HFFc6 (cell line): ENCODE results near the gene P4HA2. TPM values are rescaled to one million over a fixed set of nuclear protein-coding genes. Genes with fewer than 3 reads are reported as not detected.

Experiments
- DNase-seq: peaks from one replicate; pipeline ENCODE4 v3.0.0-alpha.2; 2018
- H3K27ac Mint-ChIP-seq: 2 replicates; pipeline ENCODE4 v1.8.0; 2020; ENCODE audit warnings: mild to moderate bottlenecking, mixed read lengths
- H3K27me3 Mint-ChIP-seq: 2 replicates; pipeline ENCODE4 v1.8.0; 2021; ENCODE audit warnings: mild to moderate bottlenecking, moderate library complexity, mixed read lengths; ENCODE audit not compliant: insufficient read depth
- H3K36me3 Mint-ChIP-seq: 2 replicates; pipeline ENCODE4 v1.8.0; 2021; ENCODE audit warnings: low read depth, mixed read lengths
- H3K4me1 Mint-ChIP-seq: 2 replicates; pipeline ENCODE4 v1.8.0; 2020; ENCODE audit warnings: low read depth, mixed read lengths
- H3K4me3 Mint-ChIP-seq: 2 replicates; pipeline ENCODE4 v1.8.0; 2020; ENCODE audit warnings: mild to moderate bottlenecking, moderate library complexity, mixed read lengths
- H3K9me3 Mint-ChIP-seq: 2 replicates; pipeline ENCODE4 v1.8.0; 2020; ENCODE audit warnings: mild to moderate bottlenecking, mixed read lengths
- CTCF ChIP-seq: fragments of 200-600 bp; sonication (generic); IDR thresholded peaks from 2 replicates; pipeline ENCODE4 v1.5.0; 2021; ENCODE audit warnings: antibody characterized with exemption, mild to moderate bottlenecking
- total RNA-seq, 6 experiments: library from RNA; stranded (reverse); fragmentation: NEBNext Ultra II Directional; extraction: Animal tissue kit (Norgen Biotek cat#: 25700); gene quantifications; 2 replicates in 1 of 6; 3 replicates in 5 of 6; pipeline ENCODE4 v1.2.3, GENCODE V29; 2021

P4HA2 gene
- total RNA-seq, 6 experiments from 2014 or later, result 136 to 198 (median 142) TPM

GRCh38 chr5:132223861-132224260 lies 3.8 kb downstream of the P4HA2 start:
- Mint-ChIP-seq H3K36me3 (peaks cover 12% of the 10 kb centered on the region; the same call in 1 of the 2 replicates), H3K4me3 (no peak overlapping the region), H3K27ac (peak overlapping the region; percentile 26), H3K9me3 (no peaks in the 10 kb centered on the region), H3K4me1 (peaks cover 78% of the 10 kb centered on the region), H3K27me3 (no peaks in the 10 kb centered on the region)
- no peak for TF ChIP-seq CTCF
- no peak for DNase-seq

GRCh38 chr5:132222649-132223038 lies 5.0 kb downstream of the P4HA2 start:
- peaks cover 78% of the 10 kb centered on the region for H3K4me1 Mint-ChIP-seq
- peak overlapping the region; percentile 9; the same call in 1 of the 2 replicates for H3K4me3 Mint-ChIP-seq
- no peak for TF ChIP-seq CTCF
- no peaks in the 10 kb centered on the region for H3K27me3 Mint-ChIP-seq
- H3K36me3 Mint-ChIP-seq, result peaks cover 18% of the 10 kb centered on the region
- no peak for DNase-seq
- no peaks in the 10 kb centered on the region for H3K9me3 Mint-ChIP-seq
- H3K27ac Mint-ChIP-seq, result 0 out of 2 replicates have a peak overlapping the region, but pooled peaks have one; percentile 34

- Mint-ChIP-seq H3K36me3 (peaks cover 23% of the 10 kb centered on the region), H3K4me1 (peaks cover 76% of the 10 kb centered on the region), H3K27me3 (no peaks in the 10 kb centered on the region), H3K27ac (peak overlapping the region; percentile 34; the same call in 1 of the 2 replicates), H3K4me3 (peak overlapping the region; percentile 47; the same call in 1 of the 2 replicates), H3K9me3 (no peaks in the 10 kb centered on the region)
- peak; percentile 55 for TF ChIP-seq CTCF
- DNase-seq, result peak; percentile 34
Observed at GRCh38 chr5:132221781-132222648, 5.6 kb downstream of the P4HA2 start.

- Mint-ChIP-seq H3K27me3 (no peaks in the 10 kb centered on the region; the same call in 1 of the 2 replicates), H3K36me3 (peaks cover 25% of the 10 kb centered on the region), H3K4me1 (peaks cover 70% of the 10 kb centered on the region), H3K9me3 (no peaks in the 10 kb centered on the region), H3K27ac (peak overlapping the region; percentile 34; the same call in 1 of the 2 replicates), H3K4me3 (no peak overlapping the region)
- no peak for TF ChIP-seq CTCF
- no peak for DNase-seq
Observed at GRCh38 chr5:132220491-132220890, 7.2 kb downstream of the P4HA2 start.

GRCh38 chr5:132219981-132220380 lies 7.7 kb downstream of the P4HA2 start:
- H3K36me3 Mint-ChIP-seq, result peaks cover 25% of the 10 kb centered on the region
- DNase-seq, result no peak
- no peak for TF ChIP-seq CTCF
- no peak overlapping the region for H3K4me3 Mint-ChIP-seq
- H3K27ac Mint-ChIP-seq, result peak overlapping the region; percentile 34; the same call in 1 of the 2 replicates
- H3K4me1 Mint-ChIP-seq, result peaks cover 70% of the 10 kb centered on the region
- H3K9me3 Mint-ChIP-seq, result no peaks in the 10 kb centered on the region
- H3K27me3 Mint-ChIP-seq, result no peaks in the 10 kb centered on the region; the same call in 1 of the 2 replicates
